ENCODE results near the gene EFNB1. TPM values are rescaled to one million over a fixed set of nuclear protein-coding genes. Genes with fewer than 3 reads are reported as not detected.

EFNB1 gene
- polyA plus RNA-seq, 2 of the 4 experiments (the other 2 are of a cell fraction), result 3.5 to 3.7 TPM

DNA sequence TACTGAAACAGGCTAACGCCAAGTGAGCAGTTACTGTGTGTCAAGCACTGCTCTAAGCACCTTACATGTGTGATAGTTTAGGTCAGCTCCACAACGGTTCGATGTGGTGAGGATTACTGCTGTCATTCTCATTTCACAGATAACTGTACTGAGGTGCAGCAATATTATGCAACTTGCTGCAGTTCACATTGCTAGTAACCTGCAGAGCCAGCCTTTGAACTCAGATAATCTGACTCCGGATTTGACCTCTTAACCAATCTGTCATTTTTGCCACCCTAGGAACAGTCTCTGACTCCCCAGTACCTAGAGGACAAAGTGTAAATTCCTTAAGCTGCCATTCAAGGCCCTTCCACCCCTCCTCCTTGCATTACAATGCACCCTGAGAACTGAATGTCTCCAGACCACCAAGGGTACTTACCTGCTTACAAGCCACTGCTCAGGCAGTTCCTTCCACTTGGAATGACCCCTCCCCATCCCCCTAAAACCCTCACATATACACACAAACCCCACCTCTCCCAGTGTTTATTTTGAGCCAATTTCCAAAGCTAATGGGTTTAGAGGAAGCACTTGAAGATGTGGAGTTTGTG lies 24.9 kb downstream of the EFNB1 start (continued):
- TF ChIP-seq, protein P1, sequence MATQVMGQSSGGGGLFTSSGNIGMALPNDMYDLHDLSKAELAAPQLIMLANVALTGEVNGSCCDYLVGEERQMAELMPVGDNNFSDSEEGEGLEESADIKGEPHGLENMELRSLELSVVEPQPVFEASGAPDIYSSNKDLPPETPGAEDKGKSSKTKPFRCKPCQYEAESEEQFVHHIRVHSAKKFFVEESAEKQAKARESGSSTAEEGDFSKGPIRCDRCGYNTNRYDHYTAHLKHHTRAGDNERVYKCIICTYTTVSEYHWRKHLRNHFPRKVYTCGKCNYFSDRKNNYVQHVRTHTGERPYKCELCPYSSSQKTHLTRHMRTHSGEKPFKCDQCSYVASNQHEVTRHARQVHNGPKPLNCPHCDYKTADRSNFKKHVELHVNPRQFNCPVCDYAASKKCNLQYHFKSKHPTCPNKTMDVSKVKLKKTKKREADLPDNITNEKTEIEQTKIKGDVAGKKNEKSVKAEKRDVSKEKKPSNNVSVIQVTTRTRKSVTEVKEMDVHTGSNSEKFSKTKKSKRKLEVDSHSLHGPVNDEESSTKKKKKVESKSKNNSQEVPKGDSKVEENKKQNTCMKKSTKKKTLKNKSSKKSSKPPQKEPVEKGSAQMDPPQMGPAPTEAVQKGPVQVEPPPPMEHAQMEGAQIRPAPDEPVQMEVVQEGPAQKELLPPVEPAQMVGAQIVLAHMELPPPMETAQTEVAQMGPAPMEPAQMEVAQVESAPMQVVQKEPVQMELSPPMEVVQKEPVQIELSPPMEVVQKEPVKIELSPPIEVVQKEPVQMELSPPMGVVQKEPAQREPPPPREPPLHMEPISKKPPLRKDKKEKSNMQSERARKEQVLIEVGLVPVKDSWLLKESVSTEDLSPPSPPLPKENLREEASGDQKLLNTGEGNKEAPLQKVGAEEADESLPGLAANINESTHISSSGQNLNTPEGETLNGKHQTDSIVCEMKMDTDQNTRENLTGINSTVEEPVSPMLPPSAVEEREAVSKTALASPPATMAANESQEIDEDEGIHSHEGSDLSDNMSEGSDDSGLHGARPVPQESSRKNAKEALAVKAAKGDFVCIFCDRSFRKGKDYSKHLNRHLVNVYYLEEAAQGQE (IDR thresholded peaks at IDR 0.05), result no peak
- TF ChIP-seq GATA3 (IDR thresholded peaks at IDR 0.05; ENCODE audit: borderline replicate concordance) (no peak), HOXA7 (CRISPR knock-in tag; IDR thresholded peaks at IDR 0.05) (no peak), HEYL (CRISPR knock-in tag; IDR thresholded peaks at IDR 0.05) (no peak), HDAC2 (IDR thresholded peaks at IDR 0.05) (no peak), JUN (IDR thresholded peaks at IDR 0.05) (no peak), RAD21 (conservative IDR thresholded peaks at IDR 0.05 in 1 of 2, IDR thresholded peaks at IDR 0.05 in 1 of 2) (no peak)
- TF ChIP-seq, protein P2, sequence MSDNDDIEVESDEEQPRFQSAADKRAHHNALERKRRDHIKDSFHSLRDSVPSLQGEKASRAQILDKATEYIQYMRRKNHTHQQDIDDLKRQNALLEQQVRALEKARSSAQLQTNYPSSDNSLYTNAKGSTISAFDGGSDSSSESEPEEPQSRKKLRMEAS (IDR thresholded peaks at IDR 0.05), result no peak

DNA sequence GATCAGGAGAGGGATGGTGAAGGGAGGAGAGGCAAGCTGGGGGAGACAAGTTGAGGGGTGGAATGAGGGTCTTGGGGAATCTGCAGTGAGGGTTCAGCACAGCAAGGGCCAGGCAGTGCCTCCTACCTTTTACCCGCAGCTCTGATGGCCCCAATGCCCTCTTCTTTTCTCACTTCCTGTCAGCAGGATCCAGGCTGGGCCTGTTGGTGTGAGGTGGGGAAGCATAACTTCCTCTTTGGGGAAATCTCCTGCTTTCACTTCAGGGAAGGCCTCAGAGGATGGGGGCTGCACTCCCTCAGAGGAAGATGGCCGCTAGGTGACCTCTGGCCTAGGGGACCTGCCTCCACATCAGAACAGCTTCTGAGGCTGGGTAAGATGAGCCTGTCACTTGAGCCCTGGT lies 36.5 kb downstream of the EFNB1 start:
- WGBS (ENCODE audit: missing lambda C conversion rate), result 93% methylated on average over 1 of the region's 2 CpGs
- TF ChIP-seq, protein P3, sequence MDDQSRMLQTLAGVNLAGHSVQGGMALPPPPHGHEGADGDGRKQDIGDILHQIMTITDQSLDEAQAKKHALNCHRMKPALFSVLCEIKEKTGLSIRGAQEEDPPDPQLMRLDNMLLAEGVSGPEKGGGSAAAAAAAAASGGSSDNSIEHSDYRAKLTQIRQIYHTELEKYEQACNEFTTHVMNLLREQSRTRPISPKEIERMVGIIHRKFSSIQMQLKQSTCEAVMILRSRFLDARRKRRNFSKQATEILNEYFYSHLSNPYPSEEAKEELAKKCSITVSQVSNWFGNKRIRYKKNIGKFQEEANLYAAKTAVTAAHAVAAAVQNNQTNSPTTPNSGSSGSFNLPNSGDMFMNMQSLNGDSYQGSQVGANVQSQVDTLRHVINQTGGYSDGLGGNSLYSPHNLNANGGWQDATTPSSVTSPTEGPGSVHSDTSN (IDR thresholded peaks at IDR 0.05), result no peak
- TF ChIP-seq EP300 (IDR thresholded peaks at IDR 0.05), result no peak
- no peak for TF ChIP-seq ATOH8 (CRISPR knock-in tag; IDR thresholded peaks at IDR 0.05; ENCODE audit: low read depth)
- TF ChIP-seq ESRRA (IDR thresholded peaks at IDR 0.05; ENCODE audit: borderline replicate concordance, low read length), result no peak
- TF ChIP-seq NFE2L2 (conservative IDR thresholded peaks at IDR 0.05; ENCODE audit: low read length), result no peak
- no peak for TF ChIP-seq MAFK (IDR thresholded peaks at IDR 0.05; ENCODE audit: partially characterized antibody)
- no peak for TF ChIP-seq MAZ (IDR thresholded peaks at IDR 0.05; ENCODE audit: borderline replicate concordance, low read depth, low read length)
- no peak for TF ChIP-seq HOXA7 (CRISPR knock-in tag; IDR thresholded peaks at IDR 0.05)
- no peak for TF ChIP-seq NPAS2 (CRISPR knock-in tag; IDR thresholded peaks at IDR 0.05; ENCODE audit: borderline replicate concordance)
- no peak for TF ChIP-seq EHF (CRISPR knock-in tag; IDR thresholded peaks at IDR 0.05)
- TF ChIP-seq ZFP36 (IDR thresholded peaks at IDR 0.05; ENCODE audit: borderline replicate concordance, partially characterized antibody), result no peak
- TF ChIP-seq NR3C1 (IDR thresholded peaks at IDR 0.05), result no peak
- TF ChIP-seq, protein P4, sequence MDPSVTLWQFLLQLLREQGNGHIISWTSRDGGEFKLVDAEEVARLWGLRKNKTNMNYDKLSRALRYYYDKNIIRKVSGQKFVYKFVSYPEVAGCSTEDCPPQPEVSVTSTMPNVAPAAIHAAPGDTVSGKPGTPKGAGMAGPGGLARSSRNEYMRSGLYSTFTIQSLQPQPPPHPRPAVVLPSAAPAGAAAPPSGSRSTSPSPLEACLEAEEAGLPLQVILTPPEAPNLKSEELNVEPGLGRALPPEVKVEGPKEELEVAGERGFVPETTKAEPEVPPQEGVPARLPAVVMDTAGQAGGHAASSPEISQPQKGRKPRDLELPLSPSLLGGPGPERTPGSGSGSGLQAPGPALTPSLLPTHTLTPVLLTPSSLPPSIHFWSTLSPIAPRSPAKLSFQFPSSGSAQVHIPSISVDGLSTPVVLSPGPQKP (IDR thresholded peaks at IDR 0.05; ENCODE audit: low read depth, low read length), result no peak
- no peak for TF ChIP-seq MYC (IDR thresholded peaks at IDR 0.05; ENCODE audit: borderline replicate concordance, low read length)
- no peak for TF ChIP-seq RNF2 (IDR thresholded peaks at IDR 0.05; ENCODE audit: borderline replicate concordance, low read depth)
- TF ChIP-seq FOSB (CRISPR knock-in tag; IDR thresholded peaks at IDR 0.05), result no peak
- TF ChIP-seq SREBF2 (IDR thresholded peaks at IDR 0.05), result no peak
- ATAC-seq, result no peak
- peaks cover 6% of the 10 kb centered on the region; the same call in 1 of the 3 replicates for H3K4me1 ChIP-seq
- no peak overlapping the region for H3K4me3 ChIP-seq
- no peak for FAIRE-seq
- no peak overlapping the region for H3K4me2 ChIP-seq
- no peak overlapping the region for H3K27ac ChIP-seq
- H3K9me3 ChIP-seq, result no peaks in the 10 kb centered on the region
- DNase-seq (ENCODE audit: low read depth in 1 of 2, low spot score in 1 of 2), result no peak
- CTCF ChIA-PET, result no interaction called here
- POLR2A ChIA-PET, result no interaction called here
